Renal pelvis (tissue), 4 donors: Measurements from ENCODE around the gene AGAP1. TPM values are rescaled to one million over a fixed set of nuclear protein-coding genes. Genes with fewer than 3 reads are reported as not detected.
A peak's percentile ranks its signal among the peaks of the same experiment; 100 is the strongest.

Experiments used
- DNase-seq: peaks from one replicate; pipeline ENCODE4 v3.0.0-alpha.2; 2013
- polyA plus RNA-seq, 3 donors: library from polyadenylated mRNA; unstranded; fragments of 120-200 nt; gene quantifications; one replicate each; pipeline ENCODE4 v1.2.1, GENCODE V29; 2013; ENCODE audit not compliant: insufficient read length in 3 of 3

AGAP1 gene
- polyA plus RNA-seq, 3 donors, result 20.5 to 23.8 (median 21.0) TPM

GRCh38 chr2:235661167-235661937 is 167.5 kb downstream of the AGAP1 start:
- DNase-seq, result no peak

GRCh38 chr2:235661952-235662351 is 168.1 kb downstream of the AGAP1 start:
- DNase-seq, result no peak

GRCh38 chr2:235663875-235664274 is 170.0 kb downstream of the AGAP1 start:
- no peak for DNase-seq

- peak; percentile 55 for DNase-seq
These were observed 171.9 kb downstream of the AGAP1 start for GRCh38 chr2:235665661-235666212.

GRCh38 chr2:235666213-235666781 is 172.5 kb downstream of the AGAP1 start:
- DNase-seq, result peak; percentile 93

GRCh38 chr2:235668782-235669181 is 174.9 kb downstream of the AGAP1 start:
- DNase-seq, result no peak

- DNase-seq, result peak; percentile 71
These were observed 175.5 kb downstream of the AGAP1 start for GRCh38 chr2:235669269-235669831.

GRCh38 chr2:235669983-235670962 is 176.4 kb downstream of the AGAP1 start:
- DNase-seq, result peak; percentile 68

GRCh38 chr2:235670974-235671787 is 177.3 kb downstream of the AGAP1 start:
- DNase-seq, result no peak

GRCh38 chr2:235672720-235673119 is 178.9 kb downstream of the AGAP1 start:
- DNase-seq, result no peak

GRCh38 chr2:235674146-235674545 is 180.3 kb downstream of the AGAP1 start:
- no peak for DNase-seq

- no peak for DNase-seq
These were observed 181.0 kb downstream of the AGAP1 start for GRCh38 chr2:235674812-235675211.

GRCh38 chr2:235675678-235676535 is 182.1 kb downstream of the AGAP1 start:
- DNase-seq, result no peak

GRCh38 chr2:235676536-235676799 is 182.6 kb downstream of the AGAP1 start:
- DNase-seq, result no peak

GRCh38 chr2:235677276-235677788 is 183.5 kb downstream of the AGAP1 start:
- DNase-seq, result no peak

- no peak for DNase-seq
These were observed 184.1 kb downstream of the AGAP1 start for GRCh38 chr2:235677937-235678336.

- DNase-seq, result no peak
These were observed 184.9 kb downstream of the AGAP1 start for GRCh38 chr2:235678712-235679111.

GRCh38 chr2:235679471-235679870 is 185.6 kb downstream of the AGAP1 start:
- DNase-seq, result no peak

GRCh38 chr2:235685024-235685721 is 191.3 kb downstream of the AGAP1 start:
- DNase-seq, result no peak
